HepG2 (cell line): ENCODE measurements around the gene ANXA6. TPM values are rescaled to one million over a fixed set of nuclear protein-coding genes. Genes with fewer than 3 reads are reported as not detected.
A peak's percentile ranks its signal among the peaks of the same experiment; 100 is the strongest.

Experiments
- FOXC1 ChIP-seq: sonication (generic); formaldehyde crosslinking; IDR thresholded peaks from 2 replicates; pipeline ENCODE4 v1.8.0; 2022; ENCODE audit warnings: mild to moderate bottlenecking, missing genetic modification reagents, borderline replicate concordance
- GLI4 ChIP-seq: sonication (generic); formaldehyde crosslinking; IDR thresholded peaks from 2 replicates; pipeline ENCODE4 v1.5.1; 2020; ENCODE audit warnings: missing genetic modification reagents, mild to moderate bottlenecking, moderate library complexity, borderline replicate concordance
- MTA1 ChIP-seq: sonication (generic); formaldehyde crosslinking; IDR thresholded peaks from 2 replicates; pipeline ENCODE4 v1.4.0; 2020; ENCODE audit warnings: missing genetic modification reagents, mild to moderate bottlenecking, borderline replicate concordance
- PAF1 ChIP-seq: IDR thresholded peaks from 2 replicates; pipeline ENCODE4 v1.6.1; 2016; ENCODE audit warnings: missing genetic modification reagents, missing compliant biosample characterization
- PATZ1 ChIP-seq: sonication (generic); formaldehyde crosslinking; IDR thresholded peaks from 2 replicates; pipeline ENCODE4 v1.4.0; 2020; ENCODE audit warnings: missing genetic modification reagents
- PHF20 ChIP-seq: sonication (generic); formaldehyde crosslinking; IDR thresholded peaks from 2 replicates; pipeline ENCODE4 v1.5.0; 2020; ENCODE audit warnings: mild to moderate bottlenecking, missing genetic modification reagents
- SOX6 ChIP-seq, 2 experiments: fragments of 450-650 bp in 1 of 2; sonication (generic) in 1 of 2; formaldehyde crosslinking in 1 of 2; IDR thresholded peaks; 2 replicates each; pipeline versions ENCODE4 v1.4.0 to v1.6.1; 2017 to 2020; ENCODE audit warnings: antibody characterized with exemption in 1 of 2, mild to moderate bottlenecking in 1 of 2, missing genetic modification reagents in 1 of 2
- SRSF1 ChIP-seq: fragments of 200-400 bp; formaldehyde crosslinking; optimal IDR thresholded peaks from 2 replicates; pipeline ENCODE3; 2017; ENCODE audit warnings: mild to moderate bottlenecking, low read depth, low read length, moderate library complexity
- TOPORS ChIP-seq: sonication (generic); formaldehyde crosslinking; IDR thresholded peaks from 2 replicates; pipeline ENCODE4 v1.8.0; 2023; ENCODE audit warnings: mild to moderate bottlenecking, missing genetic modification reagents
- ZMYM2 ChIP-seq: sonication (generic); formaldehyde crosslinking; IDR thresholded peaks from 2 replicates; pipeline ENCODE4 v1.8.0; 2022; ENCODE audit warnings: mild to moderate bottlenecking, missing genetic modification reagents
- ZNF350 ChIP-seq: sonication (generic); formaldehyde crosslinking; IDR thresholded peaks from 2 replicates; pipeline ENCODE4 v1.4.0; 2020; ENCODE audit warnings: mild to moderate bottlenecking, low read depth, missing genetic modification reagents, borderline replicate concordance
- ZNF441 ChIP-seq: sonication (generic); formaldehyde crosslinking; IDR thresholded peaks from 2 replicates; pipeline ENCODE4 v1.7.0; 2021; ENCODE audit warnings: missing genetic modification reagents, borderline replicate concordance
- ZNF580 ChIP-seq: IDR thresholded peaks from 2 replicates; pipeline ENCODE4 v1.6.1; 2016; ENCODE audit warnings: low read depth, borderline replicate concordance
- ZNF891 ChIP-seq: sonication (generic); formaldehyde crosslinking; IDR thresholded peaks from 2 replicates; pipeline ENCODE4 v1.5.0; 2020; ENCODE audit warnings: mild to moderate bottlenecking, missing genetic modification reagents
- polyA plus RNA-seq, 8 experiments: library from polyadenylated mRNA; depleted of rRNA in 3 of 8; stranded (reverse) in 7 of 8; unstranded in 1 of 8; fragments of >200 nt; fragmentation: Illumina TruSeq in 4 of 8; extraction: Trizol in 4 of 8; gene quantifications; 2 replicates each; pipeline versions ENCODE4 v1.2.1 to v1.2.3, GENCODE V29; 2011 to 2016; ENCODE audit warnings: low read depth in 4 of 8, missing spikeins in 1 of 8, mixed read lengths in 1 of 8; ENCODE audit not compliant: insufficient read depth in 1 of 8
- total RNA-seq, 5 experiments: library from RNA; depleted of rRNA; stranded (reverse); fragments of >200 nt; fragmentation: Illumina TruSeq; extraction: Trizol; gene quantifications; 2 replicates each; pipeline ENCODE4 v1.2.3, GENCODE V29; 2016; ENCODE audit warnings: low read depth in 1 of 5
- TF ChIP-seq, protein P1 (sequence below): sonication (generic); formaldehyde crosslinking; IDR thresholded peaks from 2 replicates; pipeline ENCODE4 v1.4.0; 2020; ENCODE audit warnings: low read depth, missing genetic modification reagents
- TF ChIP-seq, protein P2 (sequence below): sonication (generic); formaldehyde crosslinking; IDR thresholded peaks from 2 replicates; pipeline ENCODE4 v1.9.0; 2021; ENCODE audit warnings: missing genetic modification reagents, mild to moderate bottlenecking, borderline replicate concordance
- TF ChIP-seq, protein P3 (sequence below): sonication (generic); formaldehyde crosslinking; IDR thresholded peaks from 2 replicates; pipeline ENCODE4 v1.4.0; 2020; ENCODE audit warnings: mild to moderate bottlenecking, missing genetic modification reagents

ANXA6 gene
- total and polyA plus RNA-seq, 2 of the 13 experiments (the other 11 are each of a cell fraction or from before 2014, with no cell fraction given): 103 to 125 TPM

DNA sequence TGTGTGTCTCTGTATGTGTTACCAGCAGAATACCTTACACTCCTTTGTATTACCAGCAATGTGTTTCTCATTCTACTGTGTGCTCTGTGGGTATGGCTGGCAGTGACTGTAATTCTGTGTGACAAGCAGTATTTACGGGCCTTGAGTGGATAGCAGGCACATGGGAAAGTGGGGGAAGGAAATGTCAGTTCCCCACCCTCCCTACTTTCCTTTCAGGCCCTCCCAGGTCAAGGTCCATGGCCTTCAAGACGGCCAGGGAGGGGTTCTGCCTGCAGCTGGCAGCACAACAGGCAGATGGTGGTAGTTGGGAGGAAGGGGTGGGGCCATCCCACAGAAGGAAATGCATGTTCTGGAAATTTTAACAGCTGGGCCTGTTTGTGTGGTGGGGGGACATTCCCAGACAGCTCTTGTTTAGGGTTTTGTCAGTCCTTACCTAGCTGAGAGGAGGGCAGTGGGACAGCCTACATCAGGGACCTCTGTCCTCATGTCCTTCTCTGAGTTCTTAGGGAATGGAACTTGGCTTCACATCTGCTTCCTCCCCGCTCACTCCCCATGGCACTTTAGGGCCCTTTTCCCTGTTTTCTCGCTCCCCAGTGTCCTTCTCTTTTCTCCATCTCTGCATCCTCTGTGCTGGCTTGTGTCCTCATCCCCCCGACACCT, 62.1 kb downstream of the ANXA6 start (continued):
- TF ChIP-seq, protein P1, sequence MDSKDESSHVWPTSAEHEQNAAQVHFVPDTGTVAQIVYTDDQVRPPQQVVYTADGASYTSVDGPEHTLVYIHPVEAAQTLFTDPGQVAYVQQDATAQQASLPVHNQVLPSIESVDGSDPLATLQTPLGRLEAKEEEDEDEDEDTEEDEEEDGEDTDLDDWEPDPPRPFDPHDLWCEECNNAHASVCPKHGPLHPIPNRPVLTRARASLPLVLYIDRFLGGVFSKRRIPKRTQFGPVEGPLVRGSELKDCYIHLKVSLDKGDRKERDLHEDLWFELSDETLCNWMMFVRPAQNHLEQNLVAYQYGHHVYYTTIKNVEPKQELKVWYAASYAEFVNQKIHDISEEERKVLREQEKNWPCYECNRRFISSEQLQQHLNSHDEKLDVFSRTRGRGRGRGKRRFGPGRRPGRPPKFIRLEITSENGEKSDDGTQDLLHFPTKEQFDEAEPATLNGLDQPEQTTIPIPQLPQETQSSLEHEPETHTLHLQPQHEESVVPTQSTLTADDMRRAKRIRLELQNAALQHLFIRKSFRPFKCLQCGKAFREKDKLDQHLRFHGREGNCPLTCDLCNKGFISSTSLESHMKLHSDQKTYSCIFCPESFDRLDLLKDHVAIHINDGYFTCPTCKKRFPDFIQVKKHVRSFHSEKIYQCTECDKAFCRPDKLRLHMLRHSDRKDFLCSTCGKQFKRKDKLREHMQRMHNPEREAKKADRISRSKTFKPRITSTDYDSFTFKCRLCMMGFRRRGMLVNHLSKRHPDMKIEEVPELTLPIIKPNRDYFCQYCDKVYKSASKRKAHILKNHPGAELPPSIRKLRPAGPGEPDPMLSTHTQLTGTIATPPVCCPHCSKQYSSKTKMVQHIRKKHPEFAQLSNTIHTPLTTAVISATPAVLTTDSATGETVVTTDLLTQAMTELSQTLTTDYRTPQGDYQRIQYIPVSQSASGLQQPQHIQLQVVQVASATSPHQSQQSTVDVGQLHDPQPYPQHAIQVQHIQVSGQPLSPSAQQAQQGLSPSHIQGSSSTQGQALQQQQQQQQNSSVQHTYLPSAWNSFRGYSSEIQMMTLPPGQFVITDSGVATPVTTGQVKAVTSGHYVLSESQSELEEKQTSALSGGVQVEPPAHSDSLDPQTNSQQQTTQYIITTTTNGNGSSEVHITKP: no peak
- TF ChIP-seq ZNF441 (CRISPR knock-in tag): no peak
- TF ChIP-seq GLI4 (CRISPR knock-in tag): no peak
- no peak for TF ChIP-seq ZNF580
- TF ChIP-seq SRSF1: no peak
- no peak for TF ChIP-seq TOPORS
- no peak for TF ChIP-seq MTA1 (CRISPR knock-in tag)
- TF ChIP-seq ZNF891: no peak
- 0 out of 2 replicates have a peak, but pooled peaks have one; percentile 36 for TF ChIP-seq PHF20 (CRISPR knock-in tag)
- TF ChIP-seq PAF1: 0 out of 2 replicates have a peak, but pooled peaks have one; percentile 10
- TF ChIP-seq, protein P2, sequence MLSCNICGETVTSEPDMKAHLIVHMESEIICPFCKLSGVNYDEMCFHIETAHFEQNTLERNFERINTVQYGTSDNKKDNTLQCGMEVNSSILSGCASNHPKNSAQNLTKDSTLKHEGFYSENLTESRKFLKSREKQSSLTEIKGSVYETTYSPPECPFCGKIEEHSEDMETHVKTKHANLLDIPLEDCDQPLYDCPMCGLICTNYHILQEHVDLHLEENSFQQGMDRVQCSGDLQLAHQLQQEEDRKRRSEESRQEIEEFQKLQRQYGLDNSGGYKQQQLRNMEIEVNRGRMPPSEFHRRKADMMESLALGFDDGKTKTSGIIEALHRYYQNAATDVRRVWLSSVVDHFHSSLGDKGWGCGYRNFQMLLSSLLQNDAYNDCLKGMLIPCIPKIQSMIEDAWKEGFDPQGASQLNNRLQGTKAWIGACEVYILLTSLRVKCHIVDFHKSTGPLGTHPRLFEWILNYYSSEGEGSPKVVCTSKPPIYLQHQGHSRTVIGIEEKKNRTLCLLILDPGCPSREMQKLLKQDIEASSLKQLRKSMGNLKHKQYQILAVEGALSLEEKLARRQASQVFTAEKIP: no peak
- TF ChIP-seq, protein P3, sequence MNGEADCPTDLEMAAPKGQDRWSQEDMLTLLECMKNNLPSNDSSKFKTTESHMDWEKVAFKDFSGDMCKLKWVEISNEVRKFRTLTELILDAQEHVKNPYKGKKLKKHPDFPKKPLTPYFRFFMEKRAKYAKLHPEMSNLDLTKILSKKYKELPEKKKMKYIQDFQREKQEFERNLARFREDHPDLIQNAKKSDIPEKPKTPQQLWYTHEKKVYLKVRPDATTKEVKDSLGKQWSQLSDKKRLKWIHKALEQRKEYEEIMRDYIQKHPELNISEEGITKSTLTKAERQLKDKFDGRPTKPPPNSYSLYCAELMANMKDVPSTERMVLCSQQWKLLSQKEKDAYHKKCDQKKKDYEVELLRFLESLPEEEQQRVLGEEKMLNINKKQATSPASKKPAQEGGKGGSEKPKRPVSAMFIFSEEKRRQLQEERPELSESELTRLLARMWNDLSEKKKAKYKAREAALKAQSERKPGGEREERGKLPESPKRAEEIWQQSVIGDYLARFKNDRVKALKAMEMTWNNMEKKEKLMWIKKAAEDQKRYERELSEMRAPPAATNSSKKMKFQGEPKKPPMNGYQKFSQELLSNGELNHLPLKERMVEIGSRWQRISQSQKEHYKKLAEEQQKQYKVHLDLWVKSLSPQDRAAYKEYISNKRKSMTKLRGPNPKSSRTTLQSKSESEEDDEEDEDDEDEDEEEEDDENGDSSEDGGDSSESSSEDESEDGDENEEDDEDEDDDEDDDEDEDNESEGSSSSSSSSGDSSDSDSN (CRISPR knock-in tag): no peak
- TF ChIP-seq ZNF350 (CRISPR knock-in tag): no peak; the same call in 1 of the 2 replicates
- no peak for TF ChIP-seq ZMYM2 (CRISPR knock-in tag)
- TF ChIP-seq FOXC1 (CRISPR knock-in tag): 0 out of 2 replicates have a peak, but pooled peaks have one; percentile 15
- TF ChIP-seq PATZ1 (CRISPR knock-in tag): peak; percentile 41
- no peak for TF ChIP-seq SOX6 (IDR thresholded peaks at IDR 0.05)
- TF ChIP-seq SOX6 (CRISPR knock-in tag; IDR thresholded peaks at IDR 0.05): peak; percentile 32
